IPS-18a (cell line): ENCODE measurements around the gene APBA2.
"Not testable (repeated sequence)": the region's sequence is repeated elsewhere in the genome, so short reads cannot be mapped to it uniquely, and the experiment has no call there.

ENCODE experiments used
- H3K27ac ChIP-seq: one replicate; pipeline ENCODE4 v1.5.1; 2013; ENCODE audit warnings: low read length
- H3K27me3 ChIP-seq: one replicate; pipeline ENCODE4 v1.6.1; 2013; ENCODE audit warnings: mild to moderate bottlenecking, low read length; ENCODE audit not compliant: control insufficient read depth, insufficient read depth
- H3K36me3 ChIP-seq: one replicate; pipeline ENCODE4 v1.6.1; 2013; ENCODE audit warnings: low read depth, low read length; ENCODE audit not compliant: control insufficient read depth
- H3K4me1 ChIP-seq: one replicate; pipeline ENCODE4 v1.6.1; 2013; ENCODE audit warnings: low read depth, low read length; ENCODE audit not compliant: control insufficient read depth
- H3K4me3 ChIP-seq: one replicate; pipeline ENCODE4 v1.5.1; 2013; ENCODE audit warnings: low read length
- H3K9ac ChIP-seq: one replicate; pipeline ENCODE4 v1.6.1; 2013; ENCODE audit warnings: mild to moderate bottlenecking, low read length, moderate library complexity
- H3K9me3 ChIP-seq: one replicate; pipeline ENCODE4 v1.6.1; 2013; ENCODE audit warnings: low read depth, low read length; ENCODE audit not compliant: control insufficient read depth

Gene APBA2

DNA sequence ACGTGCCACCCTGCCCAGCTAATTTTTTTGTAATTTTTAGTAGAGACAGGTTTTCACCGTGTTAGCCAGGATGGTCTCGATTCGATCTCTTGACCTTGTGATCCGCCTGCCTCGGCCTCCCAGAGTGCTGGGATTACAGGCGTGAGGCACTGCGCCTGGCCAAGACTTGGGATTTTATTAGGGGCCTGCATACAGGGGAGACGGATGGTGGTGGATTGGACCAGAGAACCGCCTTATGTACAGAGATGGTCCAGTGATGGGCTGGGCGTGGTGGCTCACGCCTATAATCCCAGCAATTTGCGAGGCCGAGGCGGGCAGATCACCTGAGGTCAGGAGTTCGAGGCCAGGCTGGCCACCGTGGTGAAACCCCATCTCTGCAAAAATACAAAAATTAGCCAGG is 139.6 kb downstream of the APBA2 start:
- not testable (repeated sequence) for H3K36me3 ChIP-seq, H3K9ac ChIP-seq, H3K9me3 ChIP-seq, H3K27me3 ChIP-seq, H3K27ac ChIP-seq, H3K4me1 ChIP-seq, H3K4me3 ChIP-seq

DNA sequence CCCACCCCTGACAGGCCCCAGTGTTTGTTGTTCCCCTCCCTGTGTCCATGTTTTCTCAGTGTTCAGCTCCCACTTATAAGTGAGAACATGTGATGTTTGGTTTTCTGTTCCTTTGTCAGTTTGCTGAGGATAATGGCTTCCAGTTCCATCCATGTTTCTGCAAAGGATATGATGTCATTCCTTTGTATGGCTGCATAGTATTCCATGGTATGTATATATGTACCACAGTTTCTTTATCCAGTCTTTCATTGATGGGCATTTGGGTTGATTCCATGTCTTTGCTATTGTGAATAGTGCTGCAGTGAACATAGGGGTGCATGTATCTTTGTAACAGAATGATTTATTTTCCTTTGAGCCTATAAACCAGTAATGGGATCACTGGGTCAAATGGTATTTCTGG is 142.4 kb downstream of the APBA2 start:
- not testable (repeated sequence) for H3K9ac ChIP-seq, H3K4me3 ChIP-seq, H3K9me3 ChIP-seq, H3K27ac ChIP-seq, H3K27me3 ChIP-seq, H3K4me1 ChIP-seq, H3K36me3 ChIP-seq

DNA sequence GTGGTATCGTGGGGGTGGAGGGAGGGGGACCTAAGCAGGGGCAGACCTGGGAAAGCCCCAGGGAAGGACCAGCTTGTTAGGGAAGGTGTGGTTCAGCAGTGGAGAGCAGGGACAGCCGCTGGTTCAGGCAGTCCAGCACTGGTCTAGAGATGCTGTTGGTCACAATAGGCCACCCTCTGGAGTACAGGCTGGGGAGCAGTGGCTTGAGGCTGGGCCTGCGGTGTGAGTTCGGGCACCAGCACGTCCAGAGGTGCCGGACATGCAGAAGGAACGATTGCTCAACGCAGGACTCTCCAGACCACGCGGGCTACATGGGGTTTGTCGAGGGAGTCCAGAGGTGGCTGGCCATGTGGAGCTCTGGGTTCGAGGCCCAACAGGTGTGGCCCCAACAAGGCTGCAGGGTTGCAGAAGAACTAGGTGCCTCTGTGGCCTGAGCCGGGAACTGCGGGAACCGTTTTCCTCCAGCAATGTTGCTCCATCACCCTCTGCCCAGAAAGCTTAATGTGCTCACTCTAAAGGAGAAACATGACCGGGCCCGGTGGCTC is 143.9 kb downstream of the APBA2 start:
- H3K9me3 ChIP-seq, result no peaks in the 10 kb centered on the region
- peaks cover 7% of the 10 kb centered on the region for H3K4me1 ChIP-seq
- no peak overlapping the region for H3K4me3 ChIP-seq
- no peaks in the 10 kb centered on the region for H3K36me3 ChIP-seq
- no peak overlapping the region for H3K27ac ChIP-seq
- no peaks in the 10 kb centered on the region for H3K27me3 ChIP-seq
- no peak overlapping the region for H3K9ac ChIP-seq

DNA sequence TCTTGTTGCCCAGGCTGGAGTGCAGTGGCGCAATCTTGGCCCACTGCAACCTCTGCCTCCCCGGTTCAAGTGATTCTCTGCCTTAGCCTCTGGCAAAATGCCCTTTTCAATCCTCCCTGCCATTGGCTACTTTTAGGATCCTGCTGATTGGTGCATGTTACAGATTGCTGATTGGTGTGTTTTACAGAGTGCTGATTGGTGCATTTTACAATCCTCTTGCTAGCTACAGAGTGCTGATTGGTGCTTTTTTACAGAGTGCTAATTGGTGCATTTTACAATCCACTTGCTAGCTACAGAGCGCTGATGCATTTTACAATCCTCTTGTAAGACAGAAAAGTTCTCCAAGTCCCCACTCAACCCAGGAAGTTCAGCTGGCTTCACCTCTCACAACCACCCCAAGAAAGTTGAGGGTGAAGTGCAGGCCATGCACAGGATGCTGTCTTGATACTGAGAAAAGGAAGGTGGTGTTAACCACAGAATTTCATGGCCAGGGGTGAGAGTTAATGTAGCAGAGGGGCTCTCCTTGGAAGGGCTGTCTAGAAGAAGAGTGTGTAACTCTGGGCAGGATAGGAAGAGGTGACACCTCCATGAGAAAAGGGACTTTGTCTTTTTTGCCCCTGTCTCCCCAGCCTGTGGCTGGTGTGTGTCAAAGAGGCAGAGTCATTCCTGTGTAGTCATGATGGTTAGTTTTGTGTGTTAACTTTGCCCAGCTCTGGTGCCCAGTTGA is 145.9 kb downstream of the APBA2 start:
- H3K9ac ChIP-seq, result no peak overlapping the region
- H3K9me3 ChIP-seq, result no peaks in the 10 kb centered on the region
- no peaks in the 10 kb centered on the region for H3K27me3 ChIP-seq
- H3K4me1 ChIP-seq, result peaks cover 14% of the 10 kb centered on the region
- no peaks in the 10 kb centered on the region for H3K36me3 ChIP-seq
- H3K4me3 ChIP-seq, result no peak overlapping the region
- no peak overlapping the region for H3K27ac ChIP-seq

DNA sequence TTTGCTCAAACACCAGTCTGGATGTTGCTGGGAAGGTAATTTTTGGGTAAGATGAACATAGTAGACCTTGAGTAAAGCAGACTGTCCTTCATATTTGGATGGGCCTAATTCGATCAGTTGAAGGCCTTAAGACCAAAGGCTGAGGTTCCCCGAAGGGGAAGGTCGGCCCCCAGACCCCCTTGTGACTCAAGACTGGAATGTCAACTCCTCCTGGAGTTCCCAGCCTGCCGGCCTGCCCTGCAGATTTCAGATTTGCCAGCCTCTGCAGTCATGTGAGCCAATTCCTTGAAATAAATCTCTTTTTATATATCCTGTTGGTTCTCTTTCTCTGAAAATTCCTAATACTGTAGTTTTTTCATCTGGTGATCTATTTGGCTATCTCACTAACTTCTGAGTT is 146.5 kb downstream of the APBA2 start:
- H3K27me3 ChIP-seq, result no peaks in the 10 kb centered on the region
- H3K27ac ChIP-seq, result no peak overlapping the region
- no peak overlapping the region for H3K4me3 ChIP-seq
- no peak overlapping the region for H3K9ac ChIP-seq
- H3K9me3 ChIP-seq, result no peaks in the 10 kb centered on the region
- H3K4me1 ChIP-seq, result peaks cover 14% of the 10 kb centered on the region
- H3K36me3 ChIP-seq, result no peaks in the 10 kb centered on the region

DNA sequence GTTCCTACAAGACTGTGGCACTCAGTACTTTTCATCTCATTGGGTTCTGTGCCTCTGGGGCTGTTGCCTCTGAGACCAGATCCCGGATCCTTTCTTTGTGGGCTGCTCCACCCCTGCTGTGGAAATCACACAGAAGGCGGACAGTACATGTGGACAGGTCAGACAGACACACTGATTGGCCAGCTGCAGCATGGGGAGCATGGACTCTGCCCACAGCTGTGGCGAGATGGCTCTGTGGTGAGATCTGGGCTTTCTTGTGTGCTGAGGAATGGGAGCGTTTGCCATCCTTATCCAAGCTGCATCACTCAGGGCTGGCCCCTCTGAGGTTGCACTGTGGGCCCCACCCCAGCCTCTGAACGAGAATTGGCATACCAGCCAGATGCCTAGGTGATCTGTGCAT is 147.0 kb downstream of the APBA2 start:
- Histone ChIP-seq H3K36me3 (no peaks in the 10 kb centered on the region), H3K4me1 (peaks cover 14% of the 10 kb centered on the region), H3K4me3 (no peak overlapping the region), H3K9me3 (no peaks in the 10 kb centered on the region), H3K27me3 (no peaks in the 10 kb centered on the region), H3K27ac (no peak overlapping the region), H3K9ac (no peak overlapping the region)

DNA sequence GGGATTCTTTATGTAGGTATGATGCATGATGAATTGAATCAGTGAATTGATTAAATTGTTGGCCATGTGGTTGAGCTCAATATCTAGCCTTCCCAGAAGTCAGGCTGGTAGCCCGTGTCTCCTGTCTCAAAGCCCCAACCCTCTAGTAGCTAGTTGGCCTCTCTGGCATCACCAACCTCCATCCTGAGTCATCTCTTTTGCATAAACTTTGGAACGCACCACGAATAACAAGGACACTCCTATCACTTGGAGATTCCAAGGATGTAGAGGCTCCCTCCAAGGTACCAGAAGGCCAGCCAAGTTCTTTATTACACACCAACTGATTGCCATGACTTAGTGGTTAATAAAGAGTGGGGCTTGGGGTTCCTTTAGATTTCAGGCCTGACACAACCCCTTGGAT is 148.4 kb downstream of the APBA2 start:
- Histone ChIP-seq H3K9me3 (no peaks in the 10 kb centered on the region), H3K27me3 (no peaks in the 10 kb centered on the region), H3K27ac (no peak overlapping the region), H3K4me3 (no peak overlapping the region), H3K4me1 (peaks cover 14% of the 10 kb centered on the region), H3K9ac (no peak overlapping the region), H3K36me3 (no peaks in the 10 kb centered on the region)

DNA sequence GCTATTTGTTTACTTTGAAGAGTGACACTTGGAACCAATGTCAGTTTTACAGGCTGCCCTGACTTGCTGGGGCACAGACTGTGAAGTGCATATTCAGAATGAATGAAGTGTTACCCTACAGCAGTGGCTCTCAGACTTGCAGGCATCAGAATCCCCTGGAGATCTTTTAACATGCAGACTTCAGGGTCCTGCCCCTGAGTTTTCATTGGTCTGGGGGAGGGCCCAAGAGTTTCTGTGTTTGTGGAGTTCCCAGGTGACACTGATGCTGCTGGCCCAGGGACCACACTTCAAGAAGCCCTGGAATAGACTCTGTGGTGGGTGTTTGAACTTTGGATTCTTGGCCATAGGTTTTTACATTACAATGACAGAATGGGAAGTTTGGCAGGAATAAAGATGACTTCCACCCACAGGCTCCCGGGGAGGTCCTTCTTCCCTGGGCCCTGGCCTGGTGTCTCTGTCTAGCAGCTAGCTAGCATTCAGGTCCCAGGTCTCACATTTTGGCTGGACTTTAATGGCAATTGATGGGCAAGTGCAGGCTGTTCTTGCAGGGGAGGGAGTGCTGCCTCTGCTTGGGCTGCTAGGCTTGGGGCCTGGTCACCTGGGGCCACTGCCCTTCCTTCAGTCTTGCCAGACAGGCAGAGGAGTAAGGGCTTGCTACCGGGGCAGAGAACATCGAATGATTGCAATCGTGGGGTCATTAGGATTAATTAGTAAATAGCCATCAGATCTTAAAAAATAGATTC is 149.0 kb downstream of the APBA2 start:
- Histone ChIP-seq H3K9ac (no peak overlapping the region), H3K27ac (no peak overlapping the region), H3K27me3 (no peaks in the 10 kb centered on the region), H3K4me3 (no peak overlapping the region), H3K4me1 (peaks cover 18% of the 10 kb centered on the region), H3K9me3 (no peaks in the 10 kb centered on the region), H3K36me3 (no peaks in the 10 kb centered on the region)

DNA sequence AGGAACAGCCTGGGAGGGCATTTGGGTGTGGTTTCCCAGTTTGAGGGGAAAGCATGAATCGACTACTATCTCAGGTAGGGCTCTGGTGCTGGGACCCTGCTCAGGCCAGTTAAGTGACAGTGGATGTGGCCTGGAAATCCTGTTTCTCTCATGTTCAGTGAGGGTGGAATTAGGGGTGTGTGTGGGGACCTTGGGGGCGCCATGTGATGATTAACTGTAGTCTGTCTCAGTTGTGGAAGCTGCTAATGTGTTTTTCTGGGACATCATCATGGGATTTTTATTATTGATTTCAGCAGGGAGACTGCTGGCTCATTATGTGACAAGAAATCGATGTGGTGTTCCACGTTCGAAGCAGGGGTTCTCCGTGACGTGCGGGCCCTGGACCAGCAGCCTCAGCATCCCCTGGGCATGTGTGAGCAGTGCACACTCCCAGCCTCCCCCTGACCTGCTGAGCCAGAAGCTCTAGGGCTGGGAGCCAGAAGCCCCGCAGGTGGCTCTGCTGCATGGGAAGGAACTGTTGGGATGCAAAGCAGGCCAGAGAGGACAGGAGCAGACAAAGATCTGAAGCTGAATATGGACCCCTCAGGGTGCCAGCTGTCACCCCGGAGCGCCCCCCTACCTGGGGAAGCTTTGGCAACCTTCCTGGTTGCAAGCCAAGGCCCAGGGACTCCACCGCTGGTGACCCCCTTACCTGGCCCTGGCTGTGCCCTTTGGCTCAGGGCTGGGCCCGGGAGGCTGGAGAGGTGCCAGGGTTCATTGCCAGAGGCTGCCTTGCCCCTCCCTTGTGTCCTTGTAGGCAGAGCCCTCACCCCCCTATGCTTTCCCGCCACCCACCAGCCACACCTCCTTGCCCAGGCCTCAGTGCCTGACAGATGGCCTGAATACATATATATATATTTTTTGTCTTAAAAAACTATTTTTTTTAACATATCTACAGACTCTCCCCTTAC is 149.8 kb downstream of the APBA2 start:
- Histone ChIP-seq H3K9me3 (no peaks in the 10 kb centered on the region), H3K9ac (no peak overlapping the region), H3K4me1 (peaks cover 26% of the 10 kb centered on the region), H3K4me3 (no peak overlapping the region), H3K36me3 (no peaks in the 10 kb centered on the region), H3K27me3 (no peaks in the 10 kb centered on the region), H3K27ac (no peak overlapping the region)

DNA sequence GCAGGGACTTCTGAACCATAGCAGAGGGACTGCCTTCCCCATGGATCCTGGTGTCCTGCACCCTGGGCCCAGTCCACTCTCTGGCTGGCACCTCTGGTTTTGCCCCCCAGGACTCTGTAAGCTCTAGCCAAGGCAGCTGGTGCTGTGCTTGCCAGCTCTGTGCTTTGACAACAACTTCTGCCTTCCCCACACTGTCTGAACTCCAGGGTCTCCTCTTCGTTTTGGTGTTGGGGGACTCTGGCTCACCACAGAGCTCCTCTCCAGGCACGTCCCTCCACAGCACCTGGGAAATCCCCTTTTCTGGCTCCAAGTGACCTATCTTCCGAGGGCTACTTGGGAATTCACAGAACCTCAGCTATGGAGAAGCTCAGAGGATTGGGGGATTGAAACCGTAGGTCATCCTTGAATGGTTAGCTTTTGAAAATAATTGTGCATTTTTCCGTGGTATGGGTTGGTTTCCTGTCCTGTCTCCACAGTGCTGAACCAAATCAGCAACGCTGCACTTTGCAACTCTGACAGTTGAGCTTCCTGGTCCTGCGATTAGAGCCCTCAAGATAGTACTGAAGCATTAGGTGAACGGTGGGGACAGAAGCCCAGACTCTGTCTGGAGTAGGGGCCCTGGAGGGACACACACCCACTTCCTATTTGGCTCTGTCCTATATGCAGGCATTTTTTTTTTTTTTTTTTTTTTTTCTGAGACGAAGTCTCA is 152.4 kb downstream of the APBA2 start:
- Histone ChIP-seq H3K9me3 (no peaks in the 10 kb centered on the region), H3K36me3 (no peaks in the 10 kb centered on the region), H3K4me3 (no peak overlapping the region), H3K4me1 (peaks cover 27% of the 10 kb centered on the region), H3K27me3 (no peaks in the 10 kb centered on the region), H3K9ac (no peak overlapping the region), H3K27ac (no peak overlapping the region)
